Measurements from ENCODE around the gene ZNF689. TPM values are rescaled to one million over a fixed set of nuclear protein-coding genes. Genes with fewer than 3 reads are reported as not detected.
A peak's percentile ranks its signal among the peaks of the same experiment; 100 is the strongest.

ZNF689 gene
- total and polyA plus RNA-seq, 2 of the 13 experiments (the other 11 are each of a cell fraction or from before 2014, with no cell fraction given): 9.7 to 19.5 TPM

GRCh38 chr16:30609926-30610839 lies at the start of gene ZNF689 (continued):
- TF ChIP-seq LRRFIP1 (CRISPR knock-in tag; conservative IDR thresholded peaks at IDR 0.05) (no peak), ZNF34 (CRISPR knock-in tag; IDR thresholded peaks at IDR 0.05; ENCODE audit: borderline replicate concordance) (0 out of 2 replicates have a peak, but pooled peaks have one; percentile 69), MATR3 (CRISPR knock-in tag; IDR thresholded peaks at IDR 0.05) (no peak), ZNF441 (CRISPR knock-in tag; IDR thresholded peaks at IDR 0.05; ENCODE audit: borderline replicate concordance) (peak; percentile 90; the same call in 1 of the 2 replicates), TIGD3 (CRISPR knock-in tag; IDR thresholded peaks at IDR 0.05; ENCODE audit: borderline replicate concordance) (peak; percentile 67; the same call in 1 of the 2 replicates), ARID3A (IDR thresholded peaks at IDR 0.05; ENCODE audit: low read depth, low read length) (no peak), SUZ12 (IDR thresholded peaks at IDR 0.05; ENCODE audit: low read depth, low read length) (no peak), PRDM4 (CRISPR knock-in tag; IDR thresholded peaks at IDR 0.05; ENCODE audit: borderline replicate concordance) (peak; percentile 18; the same call in 1 of the 2 replicates), ZNF770 (CRISPR knock-in tag; IDR thresholded peaks at IDR 0.05) (peak; percentile 89), NFE2L1 (CRISPR knock-in tag; IDR thresholded peaks at IDR 0.05; ENCODE audit: borderline replicate concordance) (peak; percentile 86; the same call in 1 of the 2 replicates), SNAI1 (CRISPR knock-in tag; IDR thresholded peaks at IDR 0.05; ENCODE audit: borderline replicate concordance) (peak; percentile 98), SNAPC2 (CRISPR knock-in tag; IDR thresholded peaks at IDR 0.05) (no peak; the same call in 1 of the 2 replicates), NRL (CRISPR knock-in tag; IDR thresholded peaks at IDR 0.05; ENCODE audit: borderline replicate concordance) (peak; percentile 99), ZNF30 (CRISPR knock-in tag; IDR thresholded peaks at IDR 0.05) (peak; percentile 80; the same call in 1 of the 2 replicates), ZNF44 (CRISPR knock-in tag; IDR thresholded peaks at IDR 0.05) (peak; percentile 93), ZNF83 (CRISPR knock-in tag; IDR thresholded peaks at IDR 0.05; ENCODE audit: borderline replicate concordance) (peak; percentile 57; the same call in 1 of the 2 replicates), NR3C1 (CRISPR knock-in tag; IDR thresholded peaks at IDR 0.05) (0 out of 2 replicates have a peak, but pooled peaks have one; percentile 87)

Measured in HepG2 (cell line).